Activated T-cell treated with anti-CD3 and anti-CD28 coated beads, Interleukin-2, amount 50 U/mL, for 72 hours (primary cell): ENCODE results near the gene SHE. TPM values are rescaled to one million over a fixed set of nuclear protein-coding genes. Genes with fewer than 3 reads are reported as not detected.

Experiments used
- ATAC-seq, 2 donors: fragments of 150-1000 bp; cut with Tn5 transposase; replicated peaks in 1 of 2; 2 replicates each; pipeline ENCODE4 v1.10.0; 2021; ENCODE audit warnings: moderate library complexity in 2 of 2, mild to moderate bottlenecking in 1 of 2
- DNase-seq, 2 donors: peaks; one replicate each; pipeline ENCODE4 v3.0.0; 2021 to 2022; ENCODE audit warnings: mixed read lengths in 1 of 2
- H3K27ac Mint-ChIP-seq: one replicate; pipeline ENCODE4 v1.8.0; 2022; ENCODE audit warnings: mild to moderate bottlenecking, moderate library complexity, mixed read lengths
- H3K27me3 Mint-ChIP-seq: one replicate; pipeline ENCODE4 v1.8.0; 2022; ENCODE audit warnings: low read depth, mixed read lengths
- H3K36me3 Mint-ChIP-seq, 2 donors: one replicate each; pipeline ENCODE4 v1.8.0; 2022; ENCODE audit warnings: mixed read lengths in 2 of 2, mild to moderate bottlenecking in 1 of 2; ENCODE audit not compliant: insufficient read depth in 2 of 2
- H3K4me1 Mint-ChIP-seq: one replicate; pipeline ENCODE4 v1.8.0; 2022; ENCODE audit warnings: low read depth, mixed read lengths
- H3K4me3 Mint-ChIP-seq, 2 donors: one replicate each; pipeline ENCODE4 v1.8.0; 2022; ENCODE audit warnings: mild to moderate bottlenecking in 2 of 2, mixed read lengths in 2 of 2, moderate library complexity in 2 of 2
- H3K9me3 Mint-ChIP-seq, 2 donors: one replicate each; pipeline ENCODE4 v1.8.0; 2022; ENCODE audit warnings: mixed read lengths in 2 of 2
- total RNA-seq, 2 donors: library from RNA; stranded (reverse); gene quantifications; one replicate each; pipeline ENCODE4 v1.2.3, GENCODE V29; 2022

Gene SHE
- total RNA-seq, 2 donors from 2014 or later, result 0.19 to 0.49 TPM

DNA sequence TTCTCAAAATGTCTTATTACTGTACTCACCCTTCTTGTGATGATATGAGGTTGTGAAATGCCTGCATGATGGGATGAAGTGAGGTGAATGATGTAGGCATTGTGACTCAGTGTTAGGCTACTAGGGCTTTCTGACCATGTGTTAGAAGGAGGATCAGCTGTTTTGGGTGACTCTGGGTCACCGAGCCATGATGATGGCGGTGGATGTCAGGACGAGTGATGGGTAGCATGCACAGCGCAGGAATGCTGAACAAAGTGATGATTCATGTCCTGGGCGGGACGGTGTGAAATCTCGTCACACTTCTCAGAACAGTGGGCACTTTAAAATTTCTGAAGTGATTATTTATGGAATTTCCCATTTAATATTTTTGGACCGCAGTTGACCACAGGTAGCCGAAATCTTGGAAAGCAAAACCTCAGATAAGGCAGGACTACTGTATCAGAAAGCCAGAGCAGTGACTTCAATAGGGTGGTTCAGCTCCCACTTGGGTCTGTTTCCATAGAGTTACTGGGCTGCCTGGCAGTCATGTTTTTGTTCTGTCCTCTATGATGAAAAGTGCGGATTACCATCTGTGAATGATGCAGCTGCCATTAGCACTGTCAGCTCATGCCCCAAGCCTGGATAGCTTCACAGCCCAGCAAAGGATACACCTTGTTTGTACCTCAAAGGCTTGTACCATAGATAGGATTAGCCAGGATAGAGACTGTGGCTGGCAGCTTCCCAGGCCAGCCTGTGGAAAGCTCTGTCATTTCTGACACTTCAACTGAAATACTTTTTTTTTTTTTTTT lies 70.4 kb downstream of the SHE start:
- no peaks in the 10 kb centered on the region for H3K27me3 Mint-ChIP-seq
- DNase-seq (peak; percentile 52 to 75), ATAC-seq (peak; percentile 89 to 91)

DNA sequence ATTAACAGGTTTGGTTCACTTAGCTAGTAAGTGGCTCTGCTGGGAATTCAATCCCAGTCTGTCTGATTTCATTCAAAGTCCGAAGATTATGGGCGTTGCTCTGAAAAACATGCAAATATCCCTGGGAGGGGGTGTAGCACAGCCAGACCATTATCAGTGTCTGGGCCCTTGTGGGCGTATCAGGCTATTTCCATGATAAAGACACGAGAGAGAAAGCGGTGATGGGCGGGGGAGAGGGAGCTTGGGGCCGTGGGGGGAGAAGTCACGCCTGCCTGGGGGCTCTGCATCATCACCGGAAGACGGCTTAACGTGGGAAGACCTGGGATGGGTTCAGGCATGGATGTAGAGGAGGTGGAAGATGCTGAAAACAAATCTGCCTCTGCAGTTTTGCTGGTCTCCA lies 71.3 kb downstream of the SHE start:
- peak overlapping the region; percentile 75 for H3K27ac Mint-ChIP-seq
- no peaks in the 10 kb centered on the region for H3K9me3 Mint-ChIP-seq
- H3K27me3 Mint-ChIP-seq, result no peaks in the 10 kb centered on the region
- peaks cover 0 to 1% of the 10 kb centered on the region in 2 donors for H3K36me3 Mint-ChIP-seq
- H3K4me3 Mint-ChIP-seq, result peak overlapping the region; percentile 20 to 62
- no peak for ATAC-seq
- DNase-seq, result no peak
- H3K4me1 Mint-ChIP-seq, result peaks cover 50% of the 10 kb centered on the region

More for the DNA sequence above, 70.4 kb downstream of the SHE start:
- Mint-ChIP-seq H3K4me1 (peaks cover 45% of the 10 kb centered on the region), H3K4me3 (peak overlapping the region; percentile 2 to 48), H3K27ac (peak overlapping the region; percentile 13), H3K9me3 (no peaks in the 10 kb centered on the region), H3K36me3 (peaks cover 0 to 1% of the 10 kb centered on the region in 2 donors)

DNA sequence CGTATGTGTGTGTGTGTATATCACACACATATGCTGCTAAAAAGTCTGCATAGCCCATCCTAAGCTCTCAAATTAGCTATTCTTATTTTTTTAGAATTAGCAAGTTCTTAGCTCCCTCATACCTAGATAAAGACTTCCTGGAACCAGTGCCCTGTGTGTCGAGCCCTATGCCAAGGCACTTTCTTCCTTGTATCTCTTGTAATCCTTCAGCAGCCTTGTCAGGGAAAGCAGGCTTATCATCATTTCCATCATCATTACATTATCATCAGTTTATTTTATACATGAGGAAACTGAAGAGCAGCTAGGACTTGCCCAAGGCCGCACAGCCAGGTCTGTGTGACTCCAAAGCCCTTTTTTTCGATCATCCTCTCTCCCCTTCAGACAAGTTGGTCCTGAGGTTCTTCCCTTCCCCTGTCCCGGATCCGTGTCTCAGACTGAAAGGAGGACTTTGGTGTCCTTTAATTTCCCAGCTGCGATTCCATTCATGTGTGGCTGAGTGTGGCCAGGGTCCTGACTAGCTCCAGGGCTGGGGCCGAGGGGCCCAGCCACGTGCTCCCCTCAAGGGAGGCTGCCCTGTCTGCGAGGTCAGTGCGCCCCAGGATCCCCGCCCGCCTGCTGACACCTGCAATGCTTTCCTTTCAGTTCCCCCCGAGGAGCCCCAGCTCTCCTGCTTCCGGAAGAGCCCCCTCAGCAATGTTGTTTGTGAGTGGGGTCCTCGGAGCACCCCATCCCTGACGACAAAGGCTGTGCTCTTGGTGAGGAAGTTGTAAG lies 72.2 kb downstream of the SHE start:
- DNase-seq (no peak), ATAC-seq (no peak)
- Mint-ChIP-seq H3K27me3 (no peaks in the 10 kb centered on the region), H3K4me1 (peaks cover 51% of the 10 kb centered on the region), H3K4me3 (peak overlapping the region in 1 of 2 donors; percentile 20), H3K9me3 (no peaks in the 10 kb centered on the region), H3K27ac (peak overlapping the region; percentile 42), H3K36me3 (peaks cover 0 to 1% of the 10 kb centered on the region in 2 donors)

Other genes with a start within 250 kb of the SHE start
- gene HAX1, start 229.8 kb downstream of the SHE start, total RNA-seq, result 100 to 1,000 TPM; 306 to 310 TPM
- not detected for gene AQP10, start 181.3 kb downstream of the SHE start, total RNA-seq
- gene ATP8B2, start 176.9 kb downstream of the SHE start, total RNA-seq, result 10 to 100 TPM; 37.4 to 52.6 TPM
- 10 to 100 TPM in 1 of 2 donors, 1 to 10 TPM in 1; 5.7 to 12.6 TPM for gene IL6R, start 97.1 kb downstream of the SHE start, total RNA-seq
- gene TDRD10, start 193 bp downstream of the SHE start, total RNA-seq, result under 1 TPM in 1 of 2 donors, not detected in 1; 0.86 TPM
- 100 to 1,000 TPM in 1 of 2 donors, 10 to 100 TPM in 1; 99.6 to 102 TPM for gene UBE2Q1, start 56.2 kb upstream of the SHE start, total RNA-seq
- gene CHRNB2, start 65.4 kb upstream of the SHE start, total RNA-seq, result under 1 TPM in 1 of 2 donors, not detected in 1; 0.05 TPM
- gene ADAR, start 105.8 kb upstream of the SHE start, total RNA-seq, result 100 to 1,000 TPM; 257 to 305 TPM